ENCODE measurements around the gene MTAP.

Gene MTAP

DNA sequence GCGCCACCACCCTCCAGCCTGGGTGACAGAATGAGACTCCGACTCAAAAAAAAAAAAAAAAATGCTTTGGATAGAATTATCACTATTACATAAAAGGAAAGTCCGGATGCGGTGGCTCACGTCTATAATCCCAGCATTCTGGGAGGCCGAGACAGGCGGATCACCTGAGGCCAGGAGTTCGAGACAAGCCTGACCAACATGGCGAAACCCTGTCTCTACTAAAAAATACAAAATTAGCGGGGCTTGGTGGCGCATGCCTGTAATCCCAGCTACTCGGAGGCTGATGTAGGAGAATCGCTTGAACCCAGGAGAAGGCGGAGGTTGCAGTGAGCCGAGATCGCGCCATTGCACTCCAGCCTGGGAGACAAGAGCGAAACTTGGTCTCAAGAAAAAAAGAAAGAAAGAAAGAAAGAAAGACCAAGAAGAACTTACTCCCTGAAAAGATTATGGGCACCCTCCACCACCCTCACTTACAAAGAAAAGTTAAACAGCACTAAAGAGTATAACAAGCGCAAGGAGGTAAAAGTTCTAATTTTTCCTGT is 174.0 kb downstream of the MTAP start:
- Histone ChIP-seq H4K91ac (ENCODE audit: low read length) (no peak overlapping the region), H3K27me3 (ENCODE audit: control insufficient read depth in 1 of 2, insufficient read depth in 1 of 2, low read length in 2 of 2) (peaks cover 11 to 85% of the 10 kb centered on the region in 2 experiments), H3K9ac (ENCODE audit: low read length) (no peak overlapping the region), H3K4ac (ENCODE audit: low read depth in 1 of 2, low read length in 2 of 2) (no peak overlapping the region), H4K8ac (ENCODE audit: low read length) (no peak overlapping the region), H3K18ac (ENCODE audit: low read depth in 1 of 2, low read length in 2 of 2) (no peak overlapping the region), H3K23ac (ENCODE audit: low read length in 2 of 2) (no peak overlapping the region), H3K36me3 (ENCODE audit: control insufficient read depth in 1 of 2, insufficient read depth in 2 of 2, low read depth in 1 of 2, low read length in 2 of 2) (no peaks in the 10 kb centered on the region), H3K79me1 (replicated peaks; ENCODE audit: low read length, poor library complexity, severe bottlenecking) (peaks cover 3% of the 10 kb centered on the region), H3K4me1 (ENCODE audit: control insufficient read depth, insufficient read depth, low read depth, low read length) (peaks cover 7% of the 10 kb centered on the region), H2AK5ac (ENCODE audit: low read length, severe bottlenecking) (no peak overlapping the region), H2BK120ac (ENCODE audit: low read depth, low read length) (no peak overlapping the region), H3K4me3 (ENCODE audit: insufficient read depth in 1 of 2, low read depth in 1 of 2, low read length in 2 of 2) (peak overlapping the region in 1 of 2 experiments; percentile 32), H3K27ac (ENCODE audit: low read length, poor library complexity, severe bottlenecking) (no peak overlapping the region), H3K9me3 (ENCODE audit: control insufficient read depth, low read length) (no peaks in the 10 kb centered on the region), H3K4me2 (ENCODE audit: low read length, poor library complexity, severe bottlenecking) (no peak overlapping the region), H2AFZ (ENCODE audit: low read depth, low read length) (no peak overlapping the region), H3K14ac (ENCODE audit: low read length in 2 of 2) (no peak overlapping the region), H2BK5ac (ENCODE audit: low read depth, low read length, poor library complexity, severe bottlenecking) (no peak overlapping the region), H2BK12ac (ENCODE audit: low read length in 2 of 2) (no peak overlapping the region), H2BK15ac (ENCODE audit: low read depth, poor library complexity, severe bottlenecking) (no peak overlapping the region)
- DNase-seq = no peak
- WGBS = 31% methylated on average over 13 of the region's 19 CpGs

DNA sequence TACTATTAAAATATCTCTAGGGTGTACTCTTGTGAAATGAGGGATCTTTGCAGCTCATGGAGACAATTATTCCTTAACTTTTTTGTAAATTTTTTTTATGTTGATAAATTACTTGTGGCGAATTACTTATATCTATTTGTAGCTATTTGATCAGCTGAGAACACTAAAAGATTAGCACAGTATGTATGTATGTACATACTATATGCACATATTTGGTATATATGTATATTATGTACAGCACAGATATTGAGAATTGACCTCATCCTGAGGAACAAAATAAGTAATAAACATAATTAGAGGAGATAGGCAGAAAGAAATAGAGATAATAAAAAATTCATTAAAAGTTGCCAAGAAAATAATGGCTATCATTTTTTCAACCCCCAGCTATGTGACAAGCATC is 180.0 kb downstream of the MTAP start:
- no CpG with 5 or more reads among the region's 1 CpG for WGBS
- Histone ChIP-seq H2AFZ (ENCODE audit: low read depth, low read length) (no peak overlapping the region), H4K8ac (ENCODE audit: low read length) (no peak overlapping the region)

DNA sequence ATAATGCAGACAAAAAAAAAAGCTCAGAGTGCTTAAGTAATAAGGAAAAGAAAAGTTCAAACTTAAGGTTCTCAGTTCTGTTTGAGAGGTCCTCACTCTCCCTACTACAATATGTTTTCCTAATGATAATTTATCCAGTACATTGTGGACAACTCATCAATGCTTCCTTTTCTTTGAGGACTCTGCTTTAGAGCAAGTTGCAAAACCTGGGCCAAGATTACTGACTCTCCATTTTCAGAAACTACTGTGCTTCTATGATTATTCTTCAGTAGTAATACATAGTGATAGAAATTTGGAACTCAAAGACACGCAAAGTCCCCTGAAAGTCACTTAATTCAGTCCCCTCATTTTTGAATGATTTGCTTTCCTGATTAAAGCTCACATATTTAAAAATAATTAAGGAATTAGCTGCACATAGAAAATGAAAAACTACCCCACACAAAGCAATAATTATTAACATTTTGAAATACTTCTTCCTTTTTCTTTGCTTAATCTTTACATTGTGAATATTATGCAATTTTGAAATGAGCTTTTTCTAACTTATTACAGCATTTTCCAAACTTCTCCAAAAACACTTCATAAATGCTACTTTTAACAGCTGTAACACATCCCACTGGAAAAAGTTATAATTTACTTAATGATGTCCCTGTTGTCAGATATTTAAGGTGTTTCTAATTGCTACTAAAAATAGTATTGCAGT is 180.6 kb downstream of the MTAP start:
- no peaks in the 10 kb centered on the region for H3K9me3 ChIP-seq (ENCODE audit: control insufficient read depth, low read length)
- peaks cover 5% of the 10 kb centered on the region for H3K79me1 ChIP-seq (replicated peaks; ENCODE audit: low read length, poor library complexity, severe bottlenecking)
- no peak overlapping the region for H3K4ac ChIP-seq (ENCODE audit: low read depth in 1 of 2, low read length in 2 of 2)
- no CpG with 5 or more reads among the region's 1 CpG for WGBS
- no peak overlapping the region for H3K23ac ChIP-seq (ENCODE audit: low read length in 2 of 2)
- H3K27me3 ChIP-seq (ENCODE audit: control insufficient read depth in 1 of 2, insufficient read depth in 1 of 2, low read length in 2 of 2) = peaks cover 0 to 19% of the 10 kb centered on the region in 2 experiments
- no peak overlapping the region for H3K18ac ChIP-seq (ENCODE audit: low read depth in 1 of 2, low read length in 2 of 2)
- H3K36me3 ChIP-seq (ENCODE audit: control insufficient read depth in 1 of 2, insufficient read depth in 2 of 2, low read depth in 1 of 2, low read length in 2 of 2) = no peaks in the 10 kb centered on the region
- H2BK5ac ChIP-seq (ENCODE audit: low read depth, low read length, poor library complexity, severe bottlenecking) = no peak overlapping the region
- DNase-seq = no peak
- no peak overlapping the region for H2AK5ac ChIP-seq (ENCODE audit: low read length, severe bottlenecking)
- H2BK12ac ChIP-seq (ENCODE audit: low read length in 2 of 2) = no peak overlapping the region
- no peak overlapping the region for H4K91ac ChIP-seq (ENCODE audit: low read length)
- no peak overlapping the region for H3K9ac ChIP-seq (ENCODE audit: low read length)
- no peaks in the 10 kb centered on the region for H3K4me1 ChIP-seq (ENCODE audit: control insufficient read depth, insufficient read depth, low read depth, low read length)
- H3K14ac ChIP-seq (ENCODE audit: low read length in 2 of 2) = no peak overlapping the region
- H2AFZ ChIP-seq (ENCODE audit: low read depth, low read length) = no peak overlapping the region
- no peak overlapping the region for H4K8ac ChIP-seq (ENCODE audit: low read length)
- no peak overlapping the region for H2BK15ac ChIP-seq (ENCODE audit: low read depth, poor library complexity, severe bottlenecking)
- no peak overlapping the region for H3K27ac ChIP-seq (ENCODE audit: low read length, poor library complexity, severe bottlenecking)
- no peak overlapping the region for H2BK120ac ChIP-seq (ENCODE audit: low read depth, low read length)
- H3K4me2 ChIP-seq (ENCODE audit: low read length, poor library complexity, severe bottlenecking) = no peak overlapping the region
- H3K4me3 ChIP-seq (ENCODE audit: insufficient read depth in 1 of 2, low read depth in 1 of 2, low read length in 2 of 2) = no peak overlapping the region

More for the DNA sequence above, 180.0 kb downstream of the MTAP start:
- Histone ChIP-seq H3K27me3 (ENCODE audit: control insufficient read depth in 1 of 2, insufficient read depth in 1 of 2, low read length in 2 of 2) (peaks cover 1 to 25% of the 10 kb centered on the region in 2 experiments), H3K9me3 (ENCODE audit: control insufficient read depth, low read length) (no peaks in the 10 kb centered on the region), H3K18ac (ENCODE audit: low read depth in 1 of 2, low read length in 2 of 2) (no peak overlapping the region), H3K14ac (ENCODE audit: low read length in 2 of 2) (no peak overlapping the region), H3K4ac (ENCODE audit: low read depth in 1 of 2, low read length in 2 of 2) (no peak overlapping the region), H3K4me1 (ENCODE audit: control insufficient read depth, insufficient read depth, low read depth, low read length) (no peaks in the 10 kb centered on the region), H3K4me2 (ENCODE audit: low read length, poor library complexity, severe bottlenecking) (no peak overlapping the region), H4K91ac (ENCODE audit: low read length) (no peak overlapping the region), H3K27ac (ENCODE audit: low read length, poor library complexity, severe bottlenecking) (no peak overlapping the region), H2AK5ac (ENCODE audit: low read length, severe bottlenecking) (no peak overlapping the region), H3K9ac (ENCODE audit: low read length) (no peak overlapping the region), H3K4me3 (ENCODE audit: insufficient read depth in 1 of 2, low read depth in 1 of 2, low read length in 2 of 2) (no peak overlapping the region), H2BK120ac (ENCODE audit: low read depth, low read length) (no peak overlapping the region), H2BK15ac (ENCODE audit: low read depth, poor library complexity, severe bottlenecking) (no peak overlapping the region), H3K79me1 (replicated peaks; ENCODE audit: low read length, poor library complexity, severe bottlenecking) (peaks cover 5% of the 10 kb centered on the region), H3K36me3 (ENCODE audit: control insufficient read depth in 1 of 2, insufficient read depth in 2 of 2, low read depth in 1 of 2, low read length in 2 of 2) (no peaks in the 10 kb centered on the region), H3K23ac (ENCODE audit: low read length in 2 of 2) (no peak overlapping the region), H2BK12ac (ENCODE audit: low read length in 2 of 2) (no peak overlapping the region), H2BK5ac (ENCODE audit: low read depth, low read length, poor library complexity, severe bottlenecking) (no peak overlapping the region)
- no peak for DNase-seq

DNA sequence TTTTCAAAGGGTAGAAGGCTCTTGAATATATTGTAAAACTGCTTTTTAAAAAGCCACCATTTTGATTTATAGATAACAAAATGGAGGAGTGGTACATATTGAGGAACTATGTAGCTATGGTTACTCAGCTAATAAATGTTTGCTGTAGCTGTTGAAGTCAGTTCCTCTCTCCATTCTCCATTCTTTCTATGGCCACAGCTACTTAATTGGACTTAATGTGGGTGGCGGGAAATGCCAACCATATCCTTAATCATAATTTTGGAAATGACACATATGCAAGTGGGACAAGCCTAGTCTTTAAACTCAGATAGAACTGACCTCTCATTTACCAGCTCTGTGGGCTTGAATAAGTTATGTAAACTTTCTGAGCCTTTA is 181.1 kb downstream of the MTAP start:
- Histone ChIP-seq H3K4me2 (ENCODE audit: low read length, poor library complexity, severe bottlenecking) (no peak overlapping the region), H3K27me3 (ENCODE audit: control insufficient read depth in 1 of 2, insufficient read depth in 1 of 2, low read length in 2 of 2) (peaks cover 0 to 15% of the 10 kb centered on the region in 2 experiments), H3K4me1 (ENCODE audit: control insufficient read depth, insufficient read depth, low read depth, low read length) (no peaks in the 10 kb centered on the region), H2AFZ (ENCODE audit: low read depth, low read length) (no peak overlapping the region), H3K23ac (ENCODE audit: low read length in 2 of 2) (no peak overlapping the region), H2BK12ac (ENCODE audit: low read length in 2 of 2) (no peak overlapping the region), H3K9ac (ENCODE audit: low read length) (no peak overlapping the region), H3K27ac (ENCODE audit: low read length, poor library complexity, severe bottlenecking) (no peak overlapping the region), H3K14ac (ENCODE audit: low read length in 2 of 2) (no peak overlapping the region), H3K79me1 (replicated peaks; ENCODE audit: low read length, poor library complexity, severe bottlenecking) (peaks cover 5% of the 10 kb centered on the region), H3K18ac (ENCODE audit: low read depth in 1 of 2, low read length in 2 of 2) (no peak overlapping the region), H2BK5ac (ENCODE audit: low read depth, low read length, poor library complexity, severe bottlenecking) (no peak overlapping the region), H3K4me3 (ENCODE audit: insufficient read depth in 1 of 2, low read depth in 1 of 2, low read length in 2 of 2) (no peak overlapping the region), H3K36me3 (ENCODE audit: control insufficient read depth in 1 of 2, insufficient read depth in 2 of 2, low read depth in 1 of 2, low read length in 2 of 2) (no peaks in the 10 kb centered on the region), H2AK5ac (ENCODE audit: low read length, severe bottlenecking) (no peak overlapping the region), H2BK15ac (ENCODE audit: low read depth, poor library complexity, severe bottlenecking) (no peak overlapping the region), H3K9me3 (ENCODE audit: control insufficient read depth, low read length) (no peaks in the 10 kb centered on the region), H2BK120ac (ENCODE audit: low read depth, low read length) (no peak overlapping the region), H4K8ac (ENCODE audit: low read length) (no peak overlapping the region), H4K91ac (ENCODE audit: low read length) (no peak overlapping the region), H3K4ac (ENCODE audit: low read depth in 1 of 2, low read length in 2 of 2) (no peak overlapping the region)
- WGBS = no CpG with 5 or more reads among the region's 1 CpG
- no peak for DNase-seq

All from mesenchymal stem cell (in vitro differentiated cells and primary cell).